ENCODE results near the gene CARM1.

Gene CARM1

DNA sequence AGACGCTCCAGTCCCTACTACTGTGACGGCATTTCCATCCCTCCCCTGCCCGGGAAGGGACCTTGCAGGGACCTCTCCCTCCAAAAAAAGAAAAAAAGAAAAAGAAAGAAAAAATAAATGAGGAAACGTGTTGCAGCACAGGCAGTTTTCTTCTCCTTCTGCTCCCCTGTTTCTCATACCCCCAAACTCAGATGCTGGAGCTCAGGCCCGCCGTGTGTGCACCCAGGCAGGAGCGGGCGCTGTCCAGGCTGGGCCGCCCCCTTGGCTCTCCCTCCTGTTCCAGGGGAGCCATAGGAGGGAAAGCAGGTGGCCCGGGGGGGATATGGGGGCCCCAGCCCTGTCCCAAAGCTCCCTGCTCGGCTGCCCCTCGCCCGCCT lies 51.3 kb downstream of the CARM1 start:
- DNase-seq (ENCODE audit: low read depth): no peak
- TF ChIP-seq CTCF (IDR thresholded peaks at IDR 0.05; ENCODE audit: insufficient read depth, low read depth, low read length, missing control alignments): no peak
- H3K4me3 ChIP-seq (ENCODE audit: low read depth, low read length): no peak overlapping the region

DNA sequence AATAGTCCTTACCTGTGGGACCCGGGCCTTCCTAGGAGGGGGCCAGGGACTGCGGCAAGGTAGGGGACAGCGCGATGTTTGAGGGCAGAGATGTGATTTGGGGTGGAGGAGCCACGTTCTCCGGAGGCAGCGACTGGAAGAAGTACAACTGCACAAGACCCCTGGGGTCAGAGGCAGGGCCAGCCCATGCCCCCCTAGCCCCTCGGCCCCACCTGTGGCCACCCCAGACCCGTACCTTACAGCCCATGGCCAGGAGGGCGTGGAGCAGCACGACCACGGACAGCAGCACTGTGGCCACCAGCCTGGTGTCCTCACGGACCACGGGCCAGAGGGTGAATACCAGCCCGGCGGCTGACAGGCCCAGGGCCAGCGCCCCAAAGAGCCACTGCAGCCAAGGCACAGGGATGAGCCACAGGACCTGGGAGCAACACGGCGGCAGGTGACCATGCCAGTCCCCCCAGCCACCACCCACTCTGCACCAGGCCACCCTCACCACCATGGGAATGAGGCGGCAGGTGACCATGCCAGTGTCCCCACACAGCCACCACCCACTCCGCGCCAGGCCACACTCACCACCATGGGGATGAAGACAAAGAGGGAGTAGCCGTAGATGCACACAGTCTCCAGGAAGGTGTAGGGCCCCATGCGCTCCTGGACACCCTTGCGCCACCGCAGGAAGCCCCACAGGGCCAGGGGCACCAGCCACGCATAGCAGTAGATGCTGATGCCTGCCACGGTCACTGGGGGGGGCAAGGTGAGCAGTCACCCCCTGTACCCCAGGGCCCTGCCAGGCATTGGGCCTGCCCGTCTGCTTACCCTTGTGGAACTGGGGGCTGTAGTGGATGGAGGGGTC lies 52.1 kb downstream of the CARM1 start:
- DNase-seq (ENCODE audit: low read depth): no peak
- no peak for TF ChIP-seq CTCF (IDR thresholded peaks at IDR 0.05; ENCODE audit: insufficient read depth, low read depth, low read length, missing control alignments)
- H3K4me3 ChIP-seq (ENCODE audit: low read depth, low read length): no peak overlapping the region

DNA sequence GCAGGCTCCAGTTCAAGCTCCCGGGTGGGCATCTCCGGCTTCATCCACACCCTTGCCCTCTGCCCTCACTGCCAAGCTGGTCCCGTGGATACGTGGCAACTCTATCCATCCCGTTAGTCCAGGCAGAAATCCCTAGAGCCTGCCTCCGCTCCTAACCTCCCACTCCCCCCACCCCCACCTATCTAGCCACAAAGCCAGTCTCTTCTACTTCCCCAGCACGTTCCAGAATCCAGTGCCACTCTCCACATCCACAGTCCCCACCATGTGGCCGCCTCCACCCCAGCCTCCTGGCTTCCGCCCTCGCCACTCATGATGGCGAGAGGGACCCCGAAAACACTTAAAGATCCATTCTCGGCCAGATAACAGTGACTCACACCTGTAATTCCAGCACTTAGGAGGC lies 53.2 kb downstream of the CARM1 start:
- H3K4me3 ChIP-seq (ENCODE audit: low read depth, low read length): no peak overlapping the region
- TF ChIP-seq CTCF (IDR thresholded peaks at IDR 0.05; ENCODE audit: insufficient read depth, low read depth, low read length, missing control alignments): no peak
- no peak for DNase-seq (ENCODE audit: low read depth)

- DNase-seq (ENCODE audit: low read depth): no peak
- no peak for TF ChIP-seq CTCF (IDR thresholded peaks at IDR 0.05; ENCODE audit: insufficient read depth, low read depth, low read length, missing control alignments)
- H3K4me3 ChIP-seq (ENCODE audit: low read depth, low read length): peak overlapping the region; percentile 82
These were observed 56.6 kb downstream of the CARM1 start for GRCh38 chr19:10927730-10928562.

- H3K4me3 ChIP-seq (ENCODE audit: low read depth, low read length): peak within 1 kb of the TSS; percentile 82
- peak; percentile 98 for DNase-seq (ENCODE audit: low read depth)
- no peak for TF ChIP-seq CTCF (IDR thresholded peaks at IDR 0.05; ENCODE audit: insufficient read depth, low read depth, low read length, missing control alignments)
These were observed 57.4 kb downstream of the CARM1 start, which contains the start of the genes TIMM29 and YIPF2 for GRCh38 chr19:10928563-10929401. TIMM29 (plus strand) TSS chr19:10928811; CDS start chr19:10928823, 12 bp downstream. YIPF2 (minus strand) TSS chr19:10928639; CDS start chr19:10928410, 229 bp downstream.

- TF ChIP-seq CTCF (IDR thresholded peaks at IDR 0.05; ENCODE audit: insufficient read depth, low read depth, low read length, missing control alignments): no peak
- DNase-seq (ENCODE audit: low read depth): no peak
These were observed 58.0 kb downstream of the CARM1 start for GRCh38 chr19:10929402-10929794.

More at GRCh38 chr19:10929402-10929794, 58.0 kb downstream of the CARM1 start:
- H3K4me3 ChIP-seq (ENCODE audit: low read depth, low read length): peak overlapping the region; percentile 82

Data from GM12865 (cell line).